Forelimb muscle (tissue), 1 donor: Measurements from ENCODE around the gene ATP8B4. TPM values are rescaled to one million over a fixed set of nuclear protein-coding genes. Genes with fewer than 3 reads are reported as not detected.

Source experiments
- DNase-seq: peaks from one replicate; pipeline ENCODE4 v3.0.0-alpha.2; 2013; ENCODE audit warnings: low read depth
- polyA plus RNA-seq: library from polyadenylated mRNA; unstranded; fragments of 120-200 nt; gene quantifications from one replicate; pipeline ENCODE4 v1.2.1, GENCODE V29; 2013; ENCODE audit not compliant: insufficient read length

ATP8B4 gene
- polyA plus RNA-seq, 1 donor, result 1.9 TPM

- no peak for DNase-seq
These were observed 165.6 kb downstream of the ATP8B4 start for GRCh38 chr15:49953421-49953820.

DNA sequence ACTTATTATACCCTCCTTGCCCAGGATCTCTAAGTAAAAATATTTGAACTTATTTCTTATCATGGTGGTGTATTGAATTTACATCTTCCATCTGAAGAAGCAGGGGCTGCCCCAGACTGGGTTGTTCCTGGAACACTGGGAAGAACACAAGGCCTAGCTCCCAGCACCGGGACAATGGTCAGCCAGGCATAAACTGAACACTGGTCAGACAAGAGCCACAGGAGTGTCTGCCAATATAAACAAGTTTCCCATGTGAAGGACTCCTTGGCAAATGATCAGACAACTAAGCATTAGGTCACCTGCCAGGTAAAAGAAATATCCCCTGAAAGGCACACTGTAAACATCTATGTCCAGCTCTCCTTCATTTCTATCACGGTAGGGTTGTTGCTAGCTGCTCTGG, 172.4 kb downstream of the ATP8B4 start:
- DNase-seq, result no peak

DNA sequence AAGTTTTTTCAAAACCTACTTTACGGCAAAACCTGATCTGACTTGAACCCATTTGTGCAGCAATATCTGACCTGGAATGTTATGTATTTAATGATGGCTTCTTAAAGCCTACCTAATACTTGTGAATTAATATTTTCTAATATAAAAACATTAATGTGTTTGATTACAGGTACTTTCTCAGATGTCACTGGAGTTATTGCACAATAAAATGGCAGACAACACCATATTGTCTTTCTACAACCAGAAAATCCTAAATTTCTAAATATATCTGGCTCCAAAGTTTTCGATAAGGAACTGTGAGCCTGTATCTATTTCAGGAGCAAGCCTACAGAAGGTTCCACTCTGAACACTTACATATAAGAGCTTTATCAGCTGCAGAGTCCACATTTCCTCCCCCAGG, 184.5 kb downstream of the ATP8B4 start:
- no peak for DNase-seq

- DNase-seq, result no peak
These were observed 191.7 kb downstream of the ATP8B4 start for GRCh38 chr15:49927189-49927861.

DNA sequence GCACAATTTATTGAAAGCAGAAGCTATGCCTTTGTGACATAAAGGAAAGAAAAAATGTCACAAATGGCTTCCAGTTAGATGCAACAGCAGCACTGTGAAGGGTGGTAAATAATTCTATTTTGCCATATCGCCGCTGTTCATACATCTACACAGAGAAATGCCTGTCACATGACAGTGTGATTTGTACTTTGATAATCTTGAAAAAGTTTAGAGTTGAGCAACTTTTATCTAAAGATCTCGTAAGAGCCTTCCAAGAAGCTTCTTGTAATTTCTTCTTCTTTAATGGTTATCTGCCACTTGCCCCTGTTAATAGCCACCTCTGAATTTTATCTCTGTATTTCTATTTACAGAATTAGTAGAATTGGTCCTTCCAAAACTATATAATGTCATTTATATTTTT, 192.3 kb downstream of the ATP8B4 start:
- DNase-seq, result no peak

DNA sequence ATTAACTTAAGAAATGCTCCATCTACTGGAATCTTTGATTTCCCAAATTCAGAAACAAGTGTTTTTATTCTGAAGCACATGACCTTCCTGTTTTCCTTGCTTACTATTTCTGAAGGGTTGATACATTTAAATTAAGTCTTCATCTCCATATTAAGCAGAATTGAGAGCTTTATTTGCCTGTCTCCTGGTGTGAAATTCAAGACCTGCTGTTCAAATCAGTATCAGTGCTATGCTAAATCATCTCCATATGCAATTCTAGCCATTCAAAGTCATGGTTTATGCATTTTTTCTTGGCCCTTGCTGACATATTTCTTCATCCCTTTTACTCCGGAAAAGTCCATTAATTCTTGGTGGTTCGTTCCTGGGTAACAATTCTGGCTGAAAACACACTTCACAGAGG, 195.4 kb downstream of the ATP8B4 start:
- DNase-seq, result no peak

- no peak for DNase-seq
These were observed 200.0 kb downstream of the ATP8B4 start for GRCh38 chr15:49919034-49919433.

DNA sequence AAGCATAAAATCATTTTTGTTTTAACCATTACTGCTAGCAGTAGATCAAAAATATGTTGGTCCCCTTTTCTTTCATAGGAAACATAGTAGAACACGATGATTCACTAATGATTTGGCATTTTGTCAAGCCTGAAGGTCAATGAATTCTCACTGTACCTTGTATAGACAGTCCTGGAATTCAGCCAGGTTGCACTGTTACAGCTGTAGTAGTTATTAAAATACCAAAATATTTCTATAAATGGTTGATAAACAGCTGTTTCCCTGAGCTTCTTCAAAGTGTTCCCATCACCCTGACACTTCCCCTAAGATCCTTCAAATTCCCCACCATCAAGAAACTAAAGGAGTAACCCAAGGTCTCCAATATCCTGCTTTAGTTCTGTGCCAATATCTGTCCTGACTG, 200.9 kb downstream of the ATP8B4 start:
- DNase-seq, result no peak

DNA sequence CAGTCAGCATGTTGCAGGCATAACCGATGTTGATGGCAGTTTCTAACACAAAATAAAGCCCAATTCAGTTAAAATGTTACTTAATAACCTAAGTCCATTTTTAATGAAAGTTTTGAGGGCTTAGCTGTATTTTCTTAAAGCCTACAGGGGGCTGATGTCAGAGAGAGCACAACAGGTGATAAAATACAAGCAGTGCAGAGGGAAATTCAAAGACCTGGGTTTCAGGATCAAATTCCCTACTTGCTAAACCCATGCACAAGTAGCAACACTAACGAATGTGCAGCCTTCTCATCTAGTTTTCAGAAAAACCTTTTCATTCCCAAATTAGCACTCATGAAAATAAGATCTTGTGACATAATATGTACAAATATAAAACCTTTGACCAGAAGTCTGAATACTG, 202.0 kb downstream of the ATP8B4 start:
- DNase-seq, result no peak

GRCh38 chr15:49915822-49916221, 203.2 kb downstream of the ATP8B4 start:
- DNase-seq, result no peak

GRCh38 chr15:49908933-49909295, 210.1 kb downstream of the ATP8B4 start:
- no peak for DNase-seq

DNA sequence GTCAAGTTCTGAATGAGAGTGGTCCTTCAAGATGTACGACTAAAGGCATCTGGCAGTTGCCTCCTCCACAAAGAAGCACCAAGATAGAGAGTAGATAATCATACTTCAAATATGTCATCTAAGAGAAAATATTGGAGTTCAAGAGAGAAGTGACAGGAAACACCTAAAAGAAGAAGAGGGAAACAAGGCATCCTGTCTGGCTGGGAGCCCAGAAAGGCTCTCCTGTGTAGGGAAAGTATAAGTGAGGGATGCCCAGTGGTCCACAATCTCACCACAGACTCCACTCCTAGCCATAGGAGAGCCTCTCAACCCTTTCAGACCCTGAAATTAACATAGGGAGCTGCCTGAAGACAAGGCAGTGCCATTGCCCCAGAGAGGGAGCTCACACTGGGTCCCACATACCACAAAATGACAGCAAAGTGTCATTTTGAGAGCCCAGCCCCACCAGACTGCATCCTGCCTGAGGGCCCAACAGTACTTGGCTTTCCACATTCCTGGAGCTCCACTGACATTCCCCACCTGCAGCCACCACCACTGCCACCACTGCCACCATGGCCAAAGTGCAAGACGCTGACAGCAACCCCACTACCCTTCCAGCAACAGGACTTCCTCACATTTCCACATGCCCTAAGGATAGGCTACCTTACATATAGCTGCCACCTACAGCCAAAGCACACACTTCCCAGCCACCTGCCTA, 210.6 kb downstream of the ATP8B4 start:
- no peak for DNase-seq

DNA sequence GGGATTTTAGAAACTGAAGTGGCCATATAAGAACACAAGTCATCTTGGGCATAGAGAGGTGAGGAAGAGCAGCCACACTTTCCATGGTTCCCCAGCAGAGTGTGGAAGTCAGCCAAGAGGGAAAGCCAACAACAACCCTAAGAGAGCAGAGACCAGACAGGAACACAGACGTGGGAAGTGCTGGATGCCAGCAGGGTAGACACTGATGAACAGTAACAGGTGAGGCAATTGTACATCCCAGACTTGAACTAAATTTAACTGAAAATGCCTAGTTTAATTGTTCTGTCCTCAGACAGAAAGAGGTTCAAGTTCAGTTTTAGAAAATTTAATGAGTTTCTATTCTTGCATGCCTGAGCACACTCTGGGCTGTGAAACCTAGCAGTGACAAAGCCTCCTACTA, 212.1 kb downstream of the ATP8B4 start:
- no peak for DNase-seq

- DNase-seq, result no peak
These were observed 213.8 kb downstream of the ATP8B4 start for GRCh38 chr15:49905221-49905620.

- no peak for DNase-seq
These were observed 214.7 kb downstream of the ATP8B4 start for GRCh38 chr15:49904296-49904695.

DNA sequence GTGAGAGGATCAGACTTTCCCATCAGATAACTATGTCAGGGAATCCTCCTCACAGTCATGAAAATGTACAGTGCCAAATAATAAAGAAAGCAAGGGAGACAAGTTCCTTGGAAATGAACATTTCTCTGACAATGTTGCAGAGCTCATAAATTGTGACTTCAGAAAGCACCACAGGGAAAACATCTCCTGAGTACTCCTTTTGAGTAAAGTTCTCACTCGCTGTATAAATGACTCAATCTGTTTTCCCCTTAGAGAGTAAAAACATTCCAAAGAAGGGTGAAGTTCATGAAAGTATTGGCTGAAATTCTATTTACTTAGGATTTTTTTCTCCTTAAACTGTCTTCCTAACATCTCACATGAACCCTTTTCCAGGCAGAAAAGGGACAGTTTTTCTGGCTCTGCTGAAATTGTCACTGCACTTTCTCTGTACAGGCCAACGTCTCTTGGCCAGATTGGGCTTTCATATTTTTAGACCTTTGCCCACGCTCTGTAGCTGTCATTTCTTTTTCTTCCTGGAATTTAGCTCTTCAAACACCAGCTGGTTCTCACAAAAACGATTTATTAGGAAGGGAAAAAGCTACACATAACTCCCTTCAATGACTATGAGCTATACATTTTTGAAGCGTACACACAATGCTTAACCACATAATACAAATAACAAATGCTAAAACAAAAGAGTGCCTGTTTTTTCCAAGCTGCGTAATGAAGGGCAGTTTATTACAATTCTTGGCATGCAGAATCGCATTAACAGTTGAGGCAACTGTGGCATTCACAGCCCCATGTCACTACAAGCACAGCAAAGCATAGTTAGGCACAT, 216.1 kb downstream of the ATP8B4 start:
- DNase-seq, result peak; percentile 77

- DNase-seq, result no peak
These were observed 216.9 kb downstream of the ATP8B4 start for GRCh38 chr15:49901996-49902684.

GRCh38 chr15:49901321-49901720, 217.7 kb downstream of the ATP8B4 start:
- no peak for DNase-seq

DNA sequence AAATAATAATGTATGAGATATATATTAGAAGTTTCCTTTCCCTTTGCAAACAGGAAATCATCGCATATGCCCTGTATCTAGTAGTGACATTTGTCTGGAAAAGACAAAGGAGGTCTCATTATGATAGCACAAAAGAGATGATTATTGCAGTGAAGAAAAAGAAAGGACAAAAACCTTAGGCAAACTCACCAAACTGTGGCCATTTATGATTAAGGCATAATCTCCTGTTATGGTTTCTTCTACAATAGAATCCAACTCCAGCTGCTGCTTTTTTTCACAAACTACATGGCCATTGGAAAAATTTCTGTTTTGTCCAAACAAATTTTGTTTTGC, 218.2 kb downstream of the ATP8B4 start:
- DNase-seq, result no peak

DNA sequence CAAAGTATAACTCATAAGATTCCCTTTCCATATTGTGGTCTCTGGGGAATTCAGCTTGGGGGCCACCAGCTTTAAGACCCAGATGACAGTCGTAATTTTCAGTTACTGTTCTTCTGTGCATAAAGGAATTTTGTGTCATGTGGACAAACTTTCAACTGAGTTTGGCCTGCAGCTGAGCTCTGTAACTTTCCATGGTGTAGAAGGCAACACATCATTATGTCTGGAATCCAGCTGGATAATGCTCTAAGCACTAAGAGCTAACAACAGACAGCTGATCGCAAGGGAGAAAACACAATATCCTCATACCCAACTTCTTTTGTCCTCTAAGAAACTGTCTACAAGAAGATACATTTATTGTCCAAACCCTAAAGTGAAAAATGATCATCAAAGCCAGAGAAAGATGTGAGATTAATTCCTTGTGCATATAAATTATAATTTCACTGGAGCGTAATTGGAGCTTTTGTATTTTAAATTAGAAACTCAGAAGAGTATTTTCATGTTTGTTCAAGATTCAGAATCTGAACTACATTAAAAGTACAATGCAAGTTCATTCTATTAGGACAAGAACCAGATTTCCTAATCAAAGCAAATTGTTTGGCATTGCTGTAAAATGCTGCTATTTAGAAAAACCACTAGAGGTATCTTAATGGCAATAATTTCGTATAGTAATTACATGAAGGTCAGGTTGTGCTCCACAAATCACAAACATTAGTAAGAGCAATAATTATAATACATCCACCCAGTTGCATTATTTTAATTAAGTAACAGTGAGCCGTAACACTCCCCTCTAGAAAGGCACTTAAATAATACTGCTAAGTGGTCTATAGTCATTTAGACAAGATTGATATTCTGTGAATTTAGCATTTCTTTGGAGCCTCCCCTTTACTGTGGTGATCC, 218.8 kb downstream of the ATP8B4 start:
- peak; percentile 83 for DNase-seq

- DNase-seq, result no peak
These were observed 220.3 kb downstream of the ATP8B4 start for GRCh38 chr15:49898575-49899283.
